GM13976 (cell line): Measurements from ENCODE around the gene RIN1.

ENCODE experiments used
- DNase-seq: peaks from one replicate; pipeline ENCODE4 v3.0.0; 2012; ENCODE audit warnings: low spot score
- in situ Hi-C: fragments of 300-500 bp; cut with MboI; formaldehyde crosslinking; loops from one replicate; pipeline ENCODE4 v1.12.0; 2022; ENCODE audit warnings: low sequenced_read_pairs, mixed read lengths, inconsistent platforms; ENCODE audit not compliant: unreplicated experiment
- TF ChIP-seq, protein P1 (sequence below): IDR thresholded peaks from 2 replicates; pipeline ENCODE4 v1.5.1; 2012; ENCODE audit warnings: borderline replicate concordance, mild to moderate bottlenecking; ENCODE audit not compliant: insufficient read depth; ENCODE audit errors: extremely low read depth, missing control alignments, control extremely low read depth

RIN1 gene

DNA sequence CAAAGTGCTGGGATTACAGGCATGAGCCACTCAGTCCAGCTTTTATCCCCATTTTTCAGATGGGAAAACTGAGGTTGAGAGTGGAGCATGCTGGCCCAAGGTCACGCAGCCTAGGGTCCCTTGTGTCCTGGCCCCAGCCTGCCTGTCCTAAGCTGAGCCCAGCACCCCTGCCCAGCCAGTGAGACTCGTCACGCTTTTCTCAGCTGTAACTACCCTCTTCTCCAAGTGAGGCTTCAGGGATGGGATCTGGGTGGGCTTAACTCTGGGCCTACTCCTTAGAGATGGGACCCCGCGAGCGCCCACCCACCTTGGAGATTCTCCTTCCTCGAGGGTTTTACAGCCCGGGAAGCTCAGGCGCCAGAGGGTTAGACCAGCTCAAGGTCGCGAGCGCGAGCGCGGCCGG lies 44.9 kb downstream of the RIN1 start:
- no peak for DNase-seq
- TF ChIP-seq, protein P1, sequence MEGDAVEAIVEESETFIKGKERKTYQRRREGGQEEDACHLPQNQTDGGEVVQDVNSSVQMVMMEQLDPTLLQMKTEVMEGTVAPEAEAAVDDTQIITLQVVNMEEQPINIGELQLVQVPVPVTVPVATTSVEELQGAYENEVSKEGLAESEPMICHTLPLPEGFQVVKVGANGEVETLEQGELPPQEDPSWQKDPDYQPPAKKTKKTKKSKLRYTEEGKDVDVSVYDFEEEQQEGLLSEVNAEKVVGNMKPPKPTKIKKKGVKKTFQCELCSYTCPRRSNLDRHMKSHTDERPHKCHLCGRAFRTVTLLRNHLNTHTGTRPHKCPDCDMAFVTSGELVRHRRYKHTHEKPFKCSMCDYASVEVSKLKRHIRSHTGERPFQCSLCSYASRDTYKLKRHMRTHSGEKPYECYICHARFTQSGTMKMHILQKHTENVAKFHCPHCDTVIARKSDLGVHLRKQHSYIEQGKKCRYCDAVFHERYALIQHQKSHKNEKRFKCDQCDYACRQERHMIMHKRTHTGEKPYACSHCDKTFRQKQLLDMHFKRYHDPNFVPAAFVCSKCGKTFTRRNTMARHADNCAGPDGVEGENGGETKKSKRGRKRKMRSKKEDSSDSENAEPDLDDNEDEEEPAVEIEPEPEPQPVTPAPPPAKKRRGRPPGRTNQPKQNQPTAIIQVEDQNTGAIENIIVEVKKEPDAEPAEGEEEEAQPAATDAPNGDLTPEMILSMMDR = no peak
- in situ Hi-C loops = no loop called here

GRCh38 chr11:66290330-66290621 lies 46.0 kb downstream of the RIN1 start:
- TF ChIP-seq, protein P1 = no peak
- in situ Hi-C loops = no loop called here
- DNase-seq = no peak

DNA sequence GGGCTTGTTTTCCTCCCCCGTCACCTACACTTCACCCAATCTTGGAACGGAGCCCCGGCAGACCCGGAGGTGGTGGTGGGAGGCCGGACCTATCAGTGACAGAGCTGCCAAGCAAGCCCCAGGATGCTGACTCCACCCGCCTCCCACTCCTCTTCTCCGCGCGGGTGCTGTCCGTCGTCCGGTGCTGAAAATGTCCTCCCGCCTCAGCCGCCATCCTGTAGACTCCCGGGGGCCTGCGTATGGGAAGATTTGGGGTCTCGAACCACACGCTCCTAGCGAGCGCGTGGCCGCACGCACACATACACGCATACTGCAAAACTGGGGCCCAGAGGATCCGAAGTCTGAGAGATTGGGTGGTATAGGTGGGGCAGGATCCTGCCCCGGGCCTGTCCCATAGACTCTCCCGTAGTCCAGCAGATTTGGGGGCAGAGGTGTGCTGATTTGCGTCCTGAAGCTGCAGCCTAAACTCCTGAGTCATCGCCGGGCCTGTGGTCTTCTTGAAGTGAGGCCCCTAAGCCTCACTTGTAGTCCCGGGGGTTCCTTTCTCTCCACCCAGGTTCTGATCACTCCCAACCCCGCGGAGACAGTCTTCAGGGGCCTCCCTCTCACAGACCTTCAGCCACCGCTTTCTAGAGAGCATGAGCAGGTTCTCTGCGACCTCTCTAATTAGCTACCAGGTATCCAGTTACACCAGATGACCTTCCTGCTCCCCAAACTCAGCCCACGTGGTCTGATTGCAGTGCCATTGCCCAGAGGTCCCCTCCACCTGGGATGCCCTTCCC lies 46.5 kb downstream of the RIN1 start:
- DNase-seq = peak; percentile 93
- in situ Hi-C loops = no loop called here
- TF ChIP-seq, protein P1 = no peak

DNA sequence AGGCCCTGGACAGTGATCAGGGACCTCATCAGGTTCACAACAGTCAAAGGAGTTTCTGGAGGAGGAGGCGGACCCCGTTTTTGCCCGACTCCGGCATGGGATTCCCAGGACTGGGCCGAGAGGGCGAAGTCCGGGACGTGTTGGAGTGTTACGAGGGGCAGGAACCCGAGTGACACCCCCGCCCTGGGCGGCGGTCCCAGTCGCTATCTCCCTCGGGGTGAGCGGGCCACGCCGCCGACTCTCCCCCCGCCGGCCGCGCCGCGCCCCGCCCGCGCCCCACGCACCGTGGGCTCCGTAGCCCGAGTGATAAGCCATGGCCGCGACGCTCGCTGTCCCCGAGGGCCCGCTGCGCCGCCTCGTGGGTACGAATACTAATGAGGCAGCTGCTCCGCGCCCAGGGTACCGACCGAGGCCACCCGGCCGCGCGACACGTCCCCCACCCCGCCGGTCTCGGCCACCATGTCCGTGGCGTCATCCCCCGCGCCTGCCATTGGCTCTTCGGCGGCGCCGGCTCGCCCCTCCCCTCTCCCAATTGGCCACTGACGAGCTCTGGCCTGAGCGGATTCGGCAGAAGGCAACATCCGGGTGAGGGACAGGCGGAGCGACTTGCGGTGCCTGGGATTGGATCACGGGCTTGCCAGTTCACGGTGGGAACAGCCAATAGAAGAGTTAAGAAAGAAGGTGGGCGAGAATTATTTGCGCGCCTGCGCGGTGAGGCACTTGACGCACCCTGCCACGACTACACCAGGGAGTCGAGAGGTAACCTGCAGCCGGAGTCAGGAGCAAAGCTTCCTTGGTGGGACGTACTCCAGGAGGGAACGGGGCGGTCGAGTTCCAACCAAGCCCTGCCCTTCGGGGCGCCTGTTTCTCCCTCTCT lies 47.3 kb downstream of the RIN1 start, which contains the start of gene YIF1A:
Gene YIF1A, minus strand, starts transcription at position 473 of the 877 bp plus-strand sequence. Its CDS starts 158 bp downstream, at position 315.
- in situ Hi-C loops = no loop called here
- TF ChIP-seq, protein P1 = no peak
- peak; percentile 100 for DNase-seq

- in situ Hi-C loops = no loop called here
- TF ChIP-seq, protein P1 = no peak
- no peak for DNase-seq
Measured at GRCh38 chr11:66287889-66288670, 48.2 kb downstream of the RIN1 start.

DNA sequence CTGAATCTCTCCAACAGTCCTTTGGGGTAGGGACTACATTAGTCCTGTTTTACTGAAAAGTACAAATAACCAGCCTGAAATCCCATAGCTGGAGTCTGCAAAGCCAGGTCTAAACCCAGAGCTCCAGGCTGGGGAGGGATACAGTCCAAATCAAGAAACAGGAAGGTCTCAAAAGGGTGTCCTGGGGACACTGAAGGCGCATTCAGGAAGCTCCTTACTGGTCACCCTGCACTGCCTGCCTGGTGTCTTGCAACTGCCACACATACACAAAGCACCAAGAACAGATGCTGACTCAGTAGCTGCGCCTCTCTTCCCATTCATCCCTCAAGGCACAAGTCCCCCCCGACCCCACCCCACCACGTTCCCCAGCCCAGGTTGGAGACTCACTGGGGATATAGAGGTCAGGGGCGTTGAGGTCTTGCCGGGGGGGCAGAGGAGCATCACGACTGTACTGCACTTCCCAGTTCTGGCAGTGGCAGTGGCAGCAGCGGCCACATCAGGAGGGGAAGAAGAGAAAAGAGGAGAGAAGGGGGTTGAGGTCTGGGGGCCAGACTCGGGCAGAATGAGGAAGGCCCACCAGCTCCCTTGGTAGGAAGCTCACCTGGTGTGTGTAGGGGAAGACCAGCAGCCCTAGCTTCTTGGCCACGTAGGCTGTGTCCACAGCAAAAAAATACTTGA lies 48.9 kb downstream of the RIN1 start:
- in situ Hi-C loops = no loop called here
- no peak for DNase-seq
- TF ChIP-seq, protein P1 = no peak
